PC-3 (cell line): ENCODE measurements around the gene IL25.

Experiments
- EZH2 ChIP-seq: fragments of 300-600 bp; sonication (generic); IDR thresholded peaks from one replicate; pipeline ENCODE4 v1.6.1; 2017; ENCODE audit warnings: antibody characterized with exemption, mild to moderate bottlenecking, low read length; ENCODE audit not compliant: unreplicated experiment
- EZH2phosphoT487 ChIP-seq: fragments of 300-600 bp; sonication (generic); IDR thresholded peaks from 2 replicates; pipeline ENCODE4 v1.6.1; 2018; ENCODE audit warnings: mild to moderate bottlenecking, antibody characterized with exemption, low read length, borderline replicate concordance
- TF ChIP-seq, protein P1 (sequence below): fragments of 300-600 bp; sonication (generic); conservative IDR thresholded peaks from 2 replicates; pipeline ENCODE4 v1.5.1; 2017; ENCODE audit warnings: antibody characterized with exemption, low read depth, mild to moderate bottlenecking, low read length

GRCh38 chr14:23347406-23348296 is 25.0 kb upstream of the IL25 start:
- TF ChIP-seq, protein P1, sequence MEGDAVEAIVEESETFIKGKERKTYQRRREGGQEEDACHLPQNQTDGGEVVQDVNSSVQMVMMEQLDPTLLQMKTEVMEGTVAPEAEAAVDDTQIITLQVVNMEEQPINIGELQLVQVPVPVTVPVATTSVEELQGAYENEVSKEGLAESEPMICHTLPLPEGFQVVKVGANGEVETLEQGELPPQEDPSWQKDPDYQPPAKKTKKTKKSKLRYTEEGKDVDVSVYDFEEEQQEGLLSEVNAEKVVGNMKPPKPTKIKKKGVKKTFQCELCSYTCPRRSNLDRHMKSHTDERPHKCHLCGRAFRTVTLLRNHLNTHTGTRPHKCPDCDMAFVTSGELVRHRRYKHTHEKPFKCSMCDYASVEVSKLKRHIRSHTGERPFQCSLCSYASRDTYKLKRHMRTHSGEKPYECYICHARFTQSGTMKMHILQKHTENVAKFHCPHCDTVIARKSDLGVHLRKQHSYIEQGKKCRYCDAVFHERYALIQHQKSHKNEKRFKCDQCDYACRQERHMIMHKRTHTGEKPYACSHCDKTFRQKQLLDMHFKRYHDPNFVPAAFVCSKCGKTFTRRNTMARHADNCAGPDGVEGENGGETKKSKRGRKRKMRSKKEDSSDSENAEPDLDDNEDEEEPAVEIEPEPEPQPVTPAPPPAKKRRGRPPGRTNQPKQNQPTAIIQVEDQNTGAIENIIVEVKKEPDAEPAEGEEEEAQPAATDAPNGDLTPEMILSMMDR: no peak
- no peak for TF ChIP-seq EZH2
- TF ChIP-seq EZH2phosphoT487: no peak
